Mesenteric fat pad (tissue), 1 donor: Measurements from ENCODE around the gene HIVEP3. TPM values are rescaled to one million over a fixed set of nuclear protein-coding genes. Genes with fewer than 3 reads are reported as not detected.

Experiments
- DNase-seq: peaks from one replicate; pipeline ENCODE4 v3.0.0-alpha.2; 2020; ENCODE audit warnings: low spot score
- total RNA-seq: library from RNA; stranded (reverse); fragmentation: NEBNext Ultra II Directional; extraction: Animal tissue kit (Norgen Biotek cat#: 25700); gene quantifications from one replicate; pipeline ENCODE4 v1.2.1, GENCODE V29; 2021
- donor health status: DM: yes; HTN: yes; CAD: no.

The HIVEP3 gene
- total RNA-seq, 1 donor from 2014 or later: 19.9 TPM

DNA sequence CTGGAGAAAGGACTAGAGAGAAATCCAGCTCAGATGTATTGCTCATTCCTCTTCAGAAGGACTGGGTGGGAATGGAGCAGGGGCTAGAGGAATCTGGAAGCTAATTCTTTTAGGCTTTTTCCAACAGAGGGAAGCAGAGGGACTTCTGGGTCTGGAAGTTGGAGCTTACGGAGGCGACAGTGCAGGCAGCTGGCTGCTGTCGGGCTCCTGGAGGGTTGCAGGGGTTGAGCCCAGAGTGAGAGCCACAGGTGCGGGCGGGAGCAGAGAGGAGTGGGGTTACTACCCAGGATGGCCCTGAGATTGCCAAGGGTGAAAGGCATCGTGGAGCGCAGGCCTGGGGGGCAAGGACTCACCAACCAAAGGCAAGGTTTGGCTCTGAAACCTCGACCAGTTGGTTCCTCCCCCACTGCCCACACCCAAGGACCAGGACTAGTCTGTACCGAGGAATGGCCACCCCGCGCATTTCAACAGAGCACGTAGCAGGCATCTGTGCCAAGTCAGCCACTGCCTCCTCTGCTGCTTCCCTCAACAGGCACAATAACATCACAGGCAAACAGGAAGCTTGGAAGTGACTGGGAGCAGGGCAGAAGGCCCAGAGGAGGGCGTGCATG, 411.5 kb downstream of the HIVEP3 start:
- DNase-seq: no peak

DNA sequence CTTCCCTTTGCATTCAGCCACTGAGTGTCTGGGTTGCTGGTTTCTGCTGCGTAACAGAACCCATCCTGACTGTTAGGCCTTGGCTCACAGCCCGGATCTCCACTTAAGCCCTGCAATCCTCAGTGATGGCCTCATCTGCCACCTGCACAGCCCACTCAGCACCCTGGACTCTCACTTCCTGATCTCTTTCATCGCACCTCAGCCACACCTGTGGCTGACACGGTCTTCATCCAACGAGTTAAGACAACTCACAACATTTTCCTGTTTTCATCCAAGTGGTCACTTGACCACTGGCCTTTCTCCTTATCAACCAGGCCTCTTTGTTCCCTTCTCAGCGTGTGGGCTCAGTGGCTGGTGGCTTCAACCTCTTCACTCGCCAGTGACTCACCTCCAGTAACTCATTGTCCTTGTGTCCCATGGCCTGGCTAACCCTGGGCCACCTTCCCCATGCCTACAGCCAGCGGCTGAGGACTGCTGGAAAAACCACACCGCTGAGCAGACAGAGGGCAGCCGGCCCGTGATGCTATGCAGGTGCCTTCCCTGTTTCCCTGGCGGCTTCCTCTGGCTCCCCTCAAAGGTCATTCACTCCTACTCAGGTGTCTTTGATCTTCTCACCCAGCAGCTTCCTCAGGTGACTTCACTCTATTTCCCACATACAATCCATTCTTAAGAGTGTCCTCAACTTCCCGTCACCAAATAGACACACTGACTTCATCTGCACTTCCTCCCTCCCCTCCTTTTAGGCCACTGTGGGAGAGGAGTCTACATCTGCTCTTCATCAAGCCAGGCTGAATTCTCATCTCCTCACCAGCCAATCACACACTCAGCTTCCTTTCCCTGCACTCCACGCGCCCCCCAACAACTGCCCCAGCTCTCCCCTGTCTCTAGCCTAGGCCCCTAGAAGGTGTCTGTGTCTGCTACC, 414.3 kb downstream of the HIVEP3 start:
- no peak for DNase-seq

DNA sequence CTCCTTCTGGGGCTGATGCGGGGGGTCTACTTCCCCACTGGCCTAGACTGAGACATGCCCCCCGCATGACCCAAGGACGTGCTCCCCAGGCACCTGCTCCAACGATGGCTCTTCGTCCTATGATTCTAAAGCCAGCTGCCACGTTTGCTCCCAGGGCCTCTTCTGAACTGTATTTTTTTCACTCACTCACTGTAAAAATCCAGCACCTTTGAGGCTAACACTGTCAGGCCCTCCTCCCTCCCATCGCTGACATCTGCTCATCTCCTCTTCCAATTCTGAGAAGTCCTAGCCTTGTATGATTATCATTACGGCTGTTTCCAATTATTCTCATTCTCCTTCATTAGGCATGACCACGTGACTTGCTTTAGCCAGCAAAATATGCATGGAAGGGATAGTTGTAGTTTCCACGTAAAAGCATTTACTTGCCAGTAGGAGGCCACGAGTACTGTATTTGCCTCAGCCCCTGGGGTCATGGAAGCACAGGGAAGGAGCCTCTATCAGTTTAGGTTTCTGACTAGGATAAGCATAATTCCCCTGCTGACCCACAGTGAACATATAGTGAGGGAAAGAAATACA, 415.1 kb downstream of the HIVEP3 start:
- no peak for DNase-seq

DNA sequence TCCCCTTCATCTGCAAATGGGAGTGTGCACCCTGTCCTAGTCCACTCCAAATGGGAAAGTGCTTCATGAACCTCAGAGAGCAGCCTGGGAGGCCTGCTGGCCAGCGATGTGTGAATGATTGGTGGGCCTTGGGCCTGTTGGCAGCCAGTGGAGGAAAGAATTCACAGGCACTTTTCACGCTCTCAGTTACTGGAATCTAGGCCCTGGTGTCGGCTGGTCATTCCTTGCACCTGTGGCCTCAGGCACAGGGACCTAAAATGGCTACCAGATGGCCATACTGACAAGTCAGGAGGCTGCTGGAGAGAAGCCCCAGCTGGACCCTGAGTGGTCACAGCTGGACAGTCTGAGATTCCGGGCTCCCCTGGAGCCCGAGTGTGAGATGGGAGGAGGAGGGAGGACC, 415.8 kb downstream of the HIVEP3 start:
- DNase-seq: no peak

DNA sequence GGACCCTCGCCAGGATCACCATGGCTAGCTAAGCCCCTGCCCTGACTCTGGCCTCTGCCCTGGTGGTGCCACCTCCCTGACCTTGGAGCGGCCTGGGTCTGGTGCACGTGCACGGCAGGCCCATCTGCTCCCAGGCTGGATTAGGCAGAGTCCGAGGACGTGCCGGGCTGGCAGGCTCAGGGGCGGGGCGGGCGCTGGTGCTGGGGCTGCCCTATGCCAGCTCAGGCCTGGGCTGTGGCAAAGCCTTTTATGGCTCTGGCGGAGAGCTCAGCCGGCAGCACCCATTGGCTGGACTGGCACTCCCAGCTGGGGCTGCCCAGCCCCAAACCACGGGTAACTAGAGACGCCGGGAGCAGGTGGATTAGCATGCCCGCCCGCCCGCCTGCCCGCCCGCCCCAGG, 417.1 kb downstream of the HIVEP3 start:
- no peak for DNase-seq

DNA sequence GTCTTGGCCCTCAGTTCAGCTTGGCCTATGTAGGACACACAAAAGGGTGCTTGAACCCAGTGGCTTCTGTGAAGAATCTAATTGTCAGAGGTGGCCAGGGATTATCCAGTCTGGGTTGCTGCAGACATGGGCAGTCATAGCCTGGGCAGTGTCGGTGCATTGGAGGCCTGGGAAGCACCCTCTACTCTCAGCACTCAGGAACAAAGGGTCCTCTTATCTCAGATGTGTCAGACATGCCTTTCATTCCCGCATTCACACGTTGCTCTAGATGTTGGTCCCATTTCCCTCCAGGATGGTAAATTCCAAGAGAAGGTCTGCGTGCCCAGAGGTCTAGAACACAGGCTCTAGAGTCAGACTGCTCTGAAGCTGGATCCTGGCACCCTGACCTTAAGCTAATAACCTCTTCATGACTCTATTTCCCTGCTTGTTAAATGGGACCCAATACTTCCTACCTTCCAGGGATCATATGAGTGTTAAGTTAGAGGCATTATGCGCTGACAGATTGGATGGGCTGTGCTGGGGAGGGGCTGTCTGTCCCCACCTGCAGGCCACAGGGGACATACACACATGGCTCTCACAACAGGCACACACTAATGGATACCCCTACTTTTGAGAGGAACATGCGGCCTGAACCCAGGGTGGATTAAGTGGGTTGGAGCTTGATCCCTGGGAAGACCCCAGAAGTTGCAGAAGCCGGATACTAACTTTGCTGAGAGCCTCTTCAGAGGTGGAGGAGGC, 417.8 kb downstream of the HIVEP3 start:
- no peak for DNase-seq

DNA sequence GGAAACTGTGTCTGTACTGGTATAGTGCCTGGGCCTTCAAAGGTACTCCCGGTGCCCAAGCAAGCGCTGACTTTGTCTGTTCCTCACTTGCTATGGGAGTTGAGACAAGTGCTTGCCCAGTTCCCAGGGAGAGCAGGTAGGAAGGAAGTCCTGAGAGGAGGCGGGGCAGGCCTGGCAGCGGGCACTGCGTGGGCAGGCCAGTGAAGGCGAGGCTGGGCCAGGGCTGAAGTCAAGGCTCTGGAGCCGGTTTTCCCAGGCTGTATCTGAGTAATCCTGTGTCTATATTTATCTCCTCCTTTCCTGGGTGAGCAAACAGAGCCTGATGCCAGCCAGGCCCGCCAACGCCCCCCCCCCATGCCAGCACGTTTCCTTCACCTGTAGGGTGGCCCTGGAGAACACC, 418.3 kb downstream of the HIVEP3 start:
- no peak for DNase-seq

DNA sequence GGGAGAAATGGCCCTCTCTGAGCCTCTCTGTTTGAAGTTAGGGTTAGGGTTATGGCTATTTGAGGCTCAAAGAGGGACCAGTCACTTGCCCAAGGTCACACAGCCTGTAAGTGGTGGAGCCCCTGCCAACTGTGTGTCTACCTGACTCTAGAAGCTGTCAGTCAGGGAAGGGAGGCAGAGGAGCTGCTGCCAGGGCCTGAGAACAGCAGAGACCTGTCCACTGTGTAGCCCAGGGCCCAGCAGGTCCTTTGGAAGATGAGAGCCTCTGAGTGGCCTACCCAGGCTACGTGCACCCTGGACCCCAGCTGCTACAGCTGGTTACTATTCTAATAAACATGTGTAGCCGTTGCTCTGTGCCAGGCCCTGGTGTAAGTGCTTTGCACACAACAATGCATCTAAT, 419.1 kb downstream of the HIVEP3 start:
- no peak for DNase-seq

DNA sequence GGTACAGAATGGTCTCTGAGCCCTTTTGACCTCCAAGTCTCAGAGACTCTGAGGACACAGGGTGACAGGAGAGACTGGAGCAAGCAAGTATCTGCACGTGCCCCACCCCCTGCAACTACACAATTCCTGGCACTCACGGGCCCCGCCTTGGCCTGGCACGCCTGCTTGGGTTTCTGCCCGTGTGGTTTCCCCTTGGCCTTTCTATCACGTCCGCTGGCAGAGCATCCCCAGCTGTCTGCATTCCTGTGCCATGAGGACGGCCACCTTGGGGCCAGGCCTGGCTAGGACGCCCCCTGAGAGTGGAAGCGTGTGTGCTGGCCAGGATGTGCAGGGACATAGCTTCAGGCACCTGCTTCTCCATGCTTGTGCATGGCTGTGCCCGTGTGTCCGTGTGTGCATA, 419.9 kb downstream of the HIVEP3 start:
- no peak for DNase-seq

DNA sequence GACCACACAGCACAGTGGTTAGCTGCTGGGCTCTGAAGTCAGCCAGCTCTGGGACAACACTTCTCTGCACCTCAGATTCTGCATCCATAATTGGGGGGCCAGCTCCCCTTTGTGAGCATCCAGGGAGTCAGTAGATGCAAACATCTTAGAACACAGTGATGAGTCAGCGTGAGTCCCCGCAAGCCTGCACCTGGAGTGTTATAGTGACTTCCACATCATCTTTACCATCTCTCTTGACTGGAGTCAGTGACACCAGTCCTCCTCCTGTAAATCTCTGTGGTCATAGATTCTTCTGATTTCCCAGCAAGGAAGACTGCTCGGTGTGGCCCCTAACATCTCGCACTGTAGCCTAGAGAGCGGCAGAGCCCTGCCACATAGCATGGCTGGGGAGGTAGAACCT, 420.3 kb downstream of the HIVEP3 start:
- no peak for DNase-seq

DNA sequence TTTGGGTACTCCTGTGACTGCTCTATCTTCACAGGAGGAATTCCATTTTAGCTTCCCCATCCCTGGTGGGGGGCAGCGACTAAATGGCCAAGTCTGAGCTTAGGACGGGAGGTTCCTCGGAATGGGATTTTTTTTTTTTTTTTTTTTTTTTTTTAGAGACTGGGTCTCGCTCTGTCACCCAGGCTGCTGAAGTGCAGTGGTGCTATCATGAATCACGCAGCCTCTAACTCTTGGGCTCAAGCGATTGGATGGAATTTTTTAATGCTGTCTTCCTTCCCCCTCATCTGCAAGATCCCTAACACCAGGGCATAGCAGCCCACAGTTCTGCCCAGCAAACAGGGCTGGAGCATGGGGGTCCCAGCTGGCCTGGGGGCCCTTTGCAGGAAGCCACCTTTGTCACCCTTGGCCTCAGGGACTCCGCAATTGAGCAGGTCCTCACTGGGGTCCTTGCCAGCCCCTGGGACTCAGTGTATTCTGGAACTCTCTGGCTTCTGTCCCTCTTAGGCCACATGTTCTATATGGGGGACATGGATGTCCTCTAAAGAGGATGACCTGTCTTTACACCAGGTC, 421.2 kb downstream of the HIVEP3 start:
- no peak for DNase-seq

DNA sequence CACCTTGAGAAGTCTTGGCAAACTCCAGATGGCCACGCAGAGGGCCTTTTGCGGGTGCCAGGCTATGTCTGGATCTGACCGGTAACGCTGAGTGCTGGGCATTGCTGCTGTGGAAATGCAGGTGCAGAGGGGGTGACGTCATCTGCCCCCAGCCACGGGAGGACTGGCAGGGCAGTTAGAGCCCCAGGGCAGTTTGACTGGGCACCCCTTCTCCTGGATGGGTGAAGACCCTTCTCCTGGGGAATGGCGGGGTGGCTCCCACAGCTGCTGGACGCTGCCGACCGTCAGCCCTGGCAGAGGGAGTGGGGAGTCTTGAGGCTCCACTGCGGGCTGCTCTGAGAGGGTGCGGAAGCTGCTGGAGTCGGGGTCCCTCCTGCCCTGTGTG, 421.7 kb downstream of the HIVEP3 start:
- DNase-seq: no peak

DNA sequence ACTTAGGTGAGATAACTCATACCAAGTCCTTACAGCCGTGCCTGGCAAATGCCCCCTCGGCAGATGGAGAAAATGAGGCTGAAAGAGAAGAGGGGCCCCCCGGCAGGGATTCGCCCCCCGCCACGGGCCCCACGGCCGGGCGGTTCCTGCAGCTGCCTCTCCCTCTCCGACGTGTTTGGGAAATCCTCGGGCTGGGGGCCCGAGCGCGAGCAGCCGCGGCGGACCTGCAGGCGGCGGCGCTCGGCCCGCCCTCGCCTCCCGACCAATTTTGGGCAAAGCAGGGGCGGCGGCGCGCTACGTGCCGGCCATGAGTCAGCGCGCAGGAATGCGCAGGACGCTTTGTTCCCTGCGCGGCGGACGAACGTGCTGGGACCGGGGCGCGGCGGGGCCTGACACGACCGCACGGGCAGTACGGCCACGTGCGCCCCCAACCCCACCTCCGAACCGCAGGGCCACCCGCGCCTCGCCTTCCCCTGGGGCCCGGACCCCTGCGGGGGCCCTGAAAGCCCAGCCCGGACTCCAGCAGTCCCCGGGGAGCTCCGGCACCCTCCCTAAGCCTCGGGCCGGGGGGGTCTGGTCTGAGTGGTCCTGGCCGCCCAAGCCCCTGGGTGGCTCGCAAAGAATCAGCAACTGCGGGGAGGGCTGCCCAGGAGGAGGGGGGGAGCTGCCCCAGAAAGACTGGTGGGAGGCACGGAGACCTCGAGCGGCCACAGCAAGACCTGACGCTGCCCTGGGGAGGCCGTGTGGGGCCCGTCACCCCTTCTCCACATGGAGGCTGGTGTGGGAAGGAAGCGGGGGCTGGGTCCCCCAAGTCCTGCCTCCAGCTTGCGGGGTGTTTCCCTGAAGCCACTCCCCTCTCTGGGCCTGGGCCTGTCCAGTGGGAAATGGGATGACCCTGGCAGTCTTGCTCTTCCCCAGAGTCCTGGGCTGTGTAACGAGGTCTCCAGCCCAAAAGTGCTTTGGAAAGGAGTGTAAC, 422.4 kb downstream of the HIVEP3 start:
- DNase-seq: peak; percentile 97

DNA sequence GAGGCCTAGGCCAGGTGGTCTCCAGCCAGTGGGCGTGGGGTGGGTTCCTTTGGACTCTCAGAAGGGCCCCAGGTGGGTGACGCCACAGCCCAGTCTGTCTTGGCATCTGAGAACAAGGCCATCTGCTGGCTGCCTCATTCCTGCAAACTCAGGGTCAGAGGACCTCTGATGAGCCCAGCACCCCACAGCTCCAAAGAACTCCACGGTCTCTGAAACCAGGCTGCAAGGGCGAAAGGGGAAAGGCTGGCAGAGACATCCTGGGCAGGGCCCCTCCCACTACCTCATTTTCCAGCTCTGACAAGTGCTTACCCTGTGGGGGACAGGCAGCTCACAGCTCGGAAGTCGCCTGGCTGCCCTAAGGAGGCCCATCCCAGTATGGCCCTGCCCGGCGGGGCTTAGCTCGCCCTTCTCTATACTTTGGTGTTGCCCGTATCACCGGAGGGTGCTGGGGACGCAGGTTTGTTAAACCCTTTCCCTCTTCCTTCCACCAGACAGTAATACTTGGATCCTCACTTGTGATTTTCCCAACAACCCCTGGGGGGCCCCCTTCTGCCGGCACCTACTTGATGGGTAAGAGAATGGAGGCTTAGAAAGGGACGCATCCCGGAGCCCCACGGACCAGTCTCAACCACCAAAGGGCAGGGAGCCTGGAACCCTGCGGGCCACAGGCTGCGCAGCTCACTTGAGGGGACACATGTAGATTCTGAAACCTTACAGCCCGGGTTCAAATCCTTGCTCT, 423.3 kb downstream of the HIVEP3 start:
- DNase-seq: no peak

DNA sequence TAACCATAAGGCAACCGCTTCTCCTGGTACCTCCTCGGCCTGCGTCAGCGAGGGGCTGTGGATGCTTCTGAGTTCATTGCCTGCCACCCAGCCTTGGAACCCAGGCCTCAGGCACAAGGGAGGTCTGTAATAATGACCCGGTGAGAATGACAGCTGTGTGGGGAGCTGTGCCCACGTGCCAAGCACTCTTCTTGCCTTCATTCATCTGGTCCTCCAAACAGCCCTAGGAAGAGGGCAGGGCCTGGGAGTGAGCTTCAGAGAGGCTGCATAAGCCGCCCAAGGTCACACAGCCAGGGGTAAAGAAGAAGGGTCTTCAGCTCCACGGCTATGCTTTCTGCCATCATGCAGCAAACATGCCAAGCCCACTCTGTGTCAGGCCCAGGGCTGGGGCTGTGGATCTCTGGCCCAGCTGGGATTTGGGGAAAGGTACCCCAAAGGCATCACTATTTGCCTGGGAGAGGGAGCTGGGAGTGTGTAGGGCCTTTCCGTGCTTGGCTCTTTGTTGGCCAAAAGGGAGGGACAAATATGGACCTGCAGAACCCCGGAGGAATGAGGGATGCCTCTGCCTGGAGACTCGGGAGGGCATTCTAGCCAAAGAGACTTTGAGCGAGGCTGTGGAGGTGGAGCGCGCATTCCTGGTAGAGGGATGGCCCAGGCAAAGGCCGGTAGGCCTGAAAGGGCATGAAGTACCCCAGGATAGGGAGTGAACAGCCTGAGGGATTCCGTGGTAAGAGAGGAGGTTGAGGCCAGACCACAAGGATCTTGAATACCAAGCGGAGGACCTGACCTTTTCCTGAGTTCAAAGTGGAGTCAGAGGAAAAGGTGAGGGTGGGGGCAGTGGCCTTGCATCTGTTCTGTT, 424.1 kb downstream of the HIVEP3 start:
- no peak for DNase-seq

DNA sequence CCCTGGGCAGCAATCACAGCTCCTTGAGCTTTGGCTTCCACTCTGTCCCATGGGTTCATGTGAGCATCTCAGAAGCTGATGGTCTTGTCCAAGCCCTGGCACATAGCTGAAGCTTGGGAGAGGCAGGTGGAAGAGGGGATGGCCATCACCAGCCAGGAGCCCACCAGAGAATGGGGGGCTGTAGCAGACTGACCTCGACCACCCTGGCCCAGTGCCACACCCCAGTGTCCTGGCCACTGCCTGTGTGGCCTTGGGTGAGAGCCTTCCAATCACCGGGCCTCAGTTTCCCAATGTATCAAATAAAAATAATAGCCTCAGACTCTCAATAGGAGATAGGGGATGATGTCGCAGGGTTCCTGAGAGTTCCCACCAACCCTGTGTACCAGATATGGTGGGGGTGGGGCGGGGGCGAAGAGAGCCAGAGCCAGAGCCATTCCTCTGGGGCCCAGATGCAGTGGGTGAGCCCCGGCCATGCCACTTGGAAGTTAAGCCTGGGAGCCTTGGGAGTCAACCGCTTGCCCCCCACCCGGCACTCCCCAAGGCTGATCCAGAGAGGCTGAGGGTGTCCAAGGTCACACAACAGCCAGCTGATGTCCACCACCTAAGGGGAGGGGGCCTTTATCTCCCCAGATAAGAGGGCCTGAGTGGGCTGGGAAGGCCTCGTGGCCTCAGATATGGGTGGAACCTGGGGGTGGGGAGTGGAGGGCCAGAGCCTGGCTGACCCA, 424.9 kb downstream of the HIVEP3 start:
- no peak for DNase-seq

DNA sequence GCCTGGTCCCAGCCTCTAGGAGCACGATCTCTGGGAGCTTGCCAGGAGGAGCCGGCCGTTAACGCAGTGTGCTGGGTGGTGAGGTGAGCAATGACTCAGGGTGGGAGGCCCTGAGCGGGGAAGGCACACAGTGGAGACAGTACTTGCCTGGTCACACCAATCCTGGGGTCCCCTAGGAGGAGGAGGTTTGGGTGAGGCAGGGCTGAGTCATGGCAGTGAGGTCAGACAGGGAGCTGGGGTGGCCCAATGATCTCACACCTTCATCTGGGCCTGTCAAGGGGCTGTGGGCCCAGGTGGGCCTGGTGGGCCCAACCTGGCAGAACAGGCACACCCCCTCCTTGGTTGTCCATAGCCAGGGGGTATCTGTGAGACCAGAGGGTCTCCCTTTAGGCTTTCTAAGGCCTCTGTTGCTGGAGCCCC, 425.6 kb downstream of the HIVEP3 start:
- no peak for DNase-seq

DNA sequence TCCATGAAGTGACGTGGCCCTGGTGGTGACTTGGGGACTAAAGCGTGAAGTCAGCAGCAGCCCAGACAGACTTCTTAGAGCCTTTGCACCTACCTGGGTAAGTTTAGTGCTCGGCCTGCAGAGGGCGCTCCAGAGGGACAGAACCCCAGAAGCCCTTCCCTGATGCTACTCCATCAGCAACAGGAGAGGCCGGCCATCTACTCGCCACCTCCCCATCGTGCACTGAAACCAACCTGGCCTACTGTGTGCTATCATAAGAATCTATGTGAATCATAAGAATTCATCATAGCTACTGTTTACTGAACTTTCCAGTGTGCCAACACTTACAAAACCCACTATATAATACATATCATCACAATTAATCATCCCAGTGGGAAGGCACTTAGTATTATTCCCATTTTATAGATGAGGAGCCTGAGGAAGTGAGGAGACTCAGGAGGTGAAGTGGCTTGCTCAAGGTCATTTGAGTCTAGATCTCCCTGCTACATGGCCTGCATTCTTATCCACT, 426.3 kb downstream of the HIVEP3 start:
- DNase-seq: no peak
